GM19238 (cell line): ENCODE data around the gene ADCY5.
"Not testable (repeated sequence)": the region's sequence is repeated elsewhere in the genome, so short reads cannot be mapped to it uniquely, and the experiment has no call there.

Experiments
- DNase-seq: peaks from one replicate; pipeline ENCODE4 v3.0.0; 2011; ENCODE audit warnings: low spot score; ENCODE audit not compliant: insufficient read length

Gene ADCY5

GRCh38 chr3:123448536-123449101 is at the start of gene ADCY5:
ADCY5 (minus strand) TSS chr3:123449090; CDS start chr3:123448545, 545 bp downstream.
- peak; percentile 22 for DNase-seq

GRCh38 chr3:123493912-123494311 is 45.0 kb upstream of the ADCY5 start:
- no peak for DNase-seq

GRCh38 chr3:123491966-123492587 is 43.2 kb upstream of the ADCY5 start:
- DNase-seq = no peak

GRCh38 chr3:123489400-123490004 is 40.6 kb upstream of the ADCY5 start:
- peak; percentile 39 for DNase-seq

- DNase-seq = no peak
Observed at GRCh38 chr3:123488645-123489347, 39.9 kb upstream of the ADCY5 start.

- DNase-seq = not testable (repeated sequence)
Observed at GRCh38 chr3:123487063-123487462, 38.2 kb upstream of the ADCY5 start.

GRCh38 chr3:123486460-123486859 is 37.6 kb upstream of the ADCY5 start:
- DNase-seq = no peak

GRCh38 chr3:123485551-123485950 is 36.7 kb upstream of the ADCY5 start:
- DNase-seq = no peak

GRCh38 chr3:123483146-123483545 is 34.3 kb upstream of the ADCY5 start:
- DNase-seq = no peak

- DNase-seq = no peak
Observed at GRCh38 chr3:123481722-123482457, 33.0 kb upstream of the ADCY5 start.

- no peak for DNase-seq
Observed at GRCh38 chr3:123481071-123481470, 32.2 kb upstream of the ADCY5 start.

GRCh38 chr3:123480428-123480827 is 31.5 kb upstream of the ADCY5 start:
- no peak for DNase-seq

GRCh38 chr3:123479891-123480290 is 31.0 kb upstream of the ADCY5 start:
- DNase-seq = no peak

- no peak for DNase-seq
Observed at GRCh38 chr3:123478314-123478713, 29.4 kb upstream of the ADCY5 start.

GRCh38 chr3:123476967-123477750 is 28.3 kb upstream of the ADCY5 start:
- DNase-seq = no peak

- no peak for DNase-seq
Observed at GRCh38 chr3:123475786-123476185, 26.9 kb upstream of the ADCY5 start.

GRCh38 chr3:123471106-123471505 is 22.2 kb upstream of the ADCY5 start:
- DNase-seq = no peak

GRCh38 chr3:123469323-123469995 is 20.6 kb upstream of the ADCY5 start:
- DNase-seq = no peak

- no peak for DNase-seq
Observed at GRCh38 chr3:123467046-123467445, 18.2 kb upstream of the ADCY5 start.

- DNase-seq = no peak
Observed at GRCh38 chr3:123464211-123464610, 15.3 kb upstream of the ADCY5 start.
